Progenitor cell of endocrine pancreas (in vitro differentiated cells): ENCODE data around the gene WDR18. TPM values are rescaled to one million over a fixed set of nuclear protein-coding genes. Genes with fewer than 3 reads are reported as not detected.

ENCODE experiments used
- DNase-seq: peaks from one replicate; pipeline ENCODE4 v3.0.0; 2021; ENCODE audit warnings: low spot score; ENCODE audit not compliant: unreplicated experiment
- H3K27ac Mint-ChIP-seq: 2 replicates; pipeline ENCODE4 v1.8.0; 2021; ENCODE audit warnings: mild to moderate bottlenecking, moderate library complexity, mixed read lengths
- H3K27me3 Mint-ChIP-seq: 2 replicates; pipeline ENCODE4 v1.8.0; 2021; ENCODE audit warnings: mixed read lengths
- H3K36me3 Mint-ChIP-seq: 2 replicates; pipeline ENCODE4 v1.8.0; 2022; ENCODE audit warnings: mixed read lengths; ENCODE audit not compliant: insufficient read depth
- H3K4me1 Mint-ChIP-seq: 2 replicates; pipeline ENCODE4 v1.8.0; 2021; ENCODE audit warnings: low read depth, mixed read lengths
- H3K4me3 Mint-ChIP-seq: 2 replicates; pipeline ENCODE4 v1.8.0; 2021; ENCODE audit warnings: low read depth, mild to moderate bottlenecking, moderate library complexity, mixed read lengths
- H3K9me3 Mint-ChIP-seq: 2 replicates; pipeline ENCODE4 v1.8.0; 2021; ENCODE audit warnings: low read depth, mixed read lengths
- total RNA-seq: library from RNA; stranded (reverse); gene quantifications from 2 replicates; pipeline ENCODE4 v1.2.1, GENCODE V29; 2021
- TF ChIP-seq, protein P1 (sequence below): fragments of 200-600 bp; sonication (generic); IDR thresholded peaks from one replicate; pipeline ENCODE4 v1.5.0; 2021; ENCODE audit warnings: antibody characterized with exemption, mild to moderate bottlenecking; ENCODE audit not compliant: unreplicated experiment

Gene WDR18
- total RNA-seq, 1 donor from 2014 or later: 72.3 TPM

DNA sequence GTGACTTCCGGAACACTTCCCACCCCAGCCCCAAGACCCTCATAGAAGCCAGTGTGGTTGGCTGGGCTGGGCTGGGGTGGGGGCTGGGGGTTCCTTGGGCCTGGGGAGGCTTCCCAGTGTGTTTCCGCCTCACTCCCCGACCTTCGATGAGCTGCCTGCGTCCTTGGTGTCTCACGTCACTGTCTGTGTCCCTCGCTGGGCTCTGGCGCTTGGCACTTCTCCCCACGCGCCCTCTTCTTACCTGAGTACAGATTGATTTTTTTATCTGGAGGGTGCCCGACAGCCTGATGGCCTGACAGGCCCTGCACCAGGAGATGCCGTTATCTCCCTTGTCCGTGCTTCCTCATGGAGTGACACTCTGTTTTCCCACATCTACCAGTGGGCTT, 8.5 kb downstream of the WDR18 start:
- Mint-ChIP-seq H3K4me3 (no peak overlapping the region), H3K27ac (no peak overlapping the region), H3K36me3 (peaks cover 7% of the 10 kb centered on the region)

DNA sequence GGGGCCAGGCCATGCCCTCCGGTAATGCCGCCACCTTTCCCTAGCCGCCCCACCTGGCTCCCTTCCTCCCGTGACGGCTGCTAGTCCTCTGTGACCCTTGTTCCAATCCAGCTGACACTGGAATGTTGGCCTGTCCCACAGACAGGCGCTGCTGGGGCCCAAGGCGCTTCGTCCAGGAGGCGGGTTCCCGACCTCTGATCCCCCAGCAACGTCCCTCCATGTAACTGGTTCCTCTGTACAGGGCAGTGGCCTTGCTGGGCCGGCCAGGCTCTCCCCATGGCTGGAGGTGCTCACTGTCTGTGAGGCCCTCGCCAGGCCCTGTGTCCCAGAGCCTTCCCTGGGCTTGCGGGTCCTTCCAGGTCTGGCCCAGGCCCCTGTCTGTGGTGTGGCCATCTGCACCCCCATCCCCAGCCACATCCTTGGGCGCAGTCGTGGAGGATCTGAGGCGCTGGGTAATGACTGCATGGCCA, 9.3 kb downstream of the WDR18 start:
- H3K9me3 Mint-ChIP-seq: no peaks in the 10 kb centered on the region
- peaks cover 7% of the 10 kb centered on the region for H3K36me3 Mint-ChIP-seq
- H3K27me3 Mint-ChIP-seq: peaks cover 18% of the 10 kb centered on the region
- no peaks in the 10 kb centered on the region for H3K4me1 Mint-ChIP-seq
- no peak for DNase-seq
- TF ChIP-seq, protein P1, sequence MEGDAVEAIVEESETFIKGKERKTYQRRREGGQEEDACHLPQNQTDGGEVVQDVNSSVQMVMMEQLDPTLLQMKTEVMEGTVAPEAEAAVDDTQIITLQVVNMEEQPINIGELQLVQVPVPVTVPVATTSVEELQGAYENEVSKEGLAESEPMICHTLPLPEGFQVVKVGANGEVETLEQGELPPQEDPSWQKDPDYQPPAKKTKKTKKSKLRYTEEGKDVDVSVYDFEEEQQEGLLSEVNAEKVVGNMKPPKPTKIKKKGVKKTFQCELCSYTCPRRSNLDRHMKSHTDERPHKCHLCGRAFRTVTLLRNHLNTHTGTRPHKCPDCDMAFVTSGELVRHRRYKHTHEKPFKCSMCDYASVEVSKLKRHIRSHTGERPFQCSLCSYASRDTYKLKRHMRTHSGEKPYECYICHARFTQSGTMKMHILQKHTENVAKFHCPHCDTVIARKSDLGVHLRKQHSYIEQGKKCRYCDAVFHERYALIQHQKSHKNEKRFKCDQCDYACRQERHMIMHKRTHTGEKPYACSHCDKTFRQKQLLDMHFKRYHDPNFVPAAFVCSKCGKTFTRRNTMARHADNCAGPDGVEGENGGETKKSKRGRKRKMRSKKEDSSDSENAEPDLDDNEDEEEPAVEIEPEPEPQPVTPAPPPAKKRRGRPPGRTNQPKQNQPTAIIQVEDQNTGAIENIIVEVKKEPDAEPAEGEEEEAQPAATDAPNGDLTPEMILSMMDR: no peak
- H3K27ac Mint-ChIP-seq: no peak overlapping the region
- H3K4me3 Mint-ChIP-seq: no peak overlapping the region

More for the DNA sequence above, 8.5 kb downstream of the WDR18 start:
- no peak for DNase-seq
- Mint-ChIP-seq H3K9me3 (no peaks in the 10 kb centered on the region), H3K27me3 (peaks cover 10% of the 10 kb centered on the region), H3K4me1 (no peaks in the 10 kb centered on the region)
- TF ChIP-seq, protein P1: no peak

DNA sequence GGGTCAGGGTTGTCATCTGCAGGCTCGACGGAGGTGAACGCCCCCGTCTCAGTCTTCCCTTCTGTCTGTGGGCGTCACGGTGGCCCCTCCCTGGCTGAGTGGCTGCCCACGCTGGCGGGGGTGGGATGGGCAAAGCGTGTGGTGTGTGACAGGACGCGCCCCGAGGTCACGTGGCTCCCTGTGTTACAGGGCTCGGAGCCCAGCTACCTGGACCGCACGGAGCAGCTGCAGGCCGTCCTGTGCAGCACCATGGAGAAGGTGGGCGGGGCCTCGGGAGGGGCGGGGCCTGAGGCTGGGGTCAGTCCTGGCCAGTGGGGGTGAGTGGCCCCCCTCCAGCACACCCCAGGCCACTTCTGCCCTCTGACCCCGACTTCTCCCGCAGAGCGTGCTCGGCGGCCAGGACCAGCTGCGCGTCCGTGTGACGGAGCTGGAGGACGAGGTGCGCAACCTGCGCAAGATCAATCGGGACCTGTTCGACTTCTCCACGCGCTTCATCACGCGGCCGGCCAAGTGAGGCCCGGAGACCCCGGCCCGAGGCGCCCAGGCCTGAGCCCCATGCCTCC, 9.8 kb downstream of the WDR18 start:
- no peak for DNase-seq
- TF ChIP-seq, protein P1: no peak
- Mint-ChIP-seq H3K4me3 (no peak overlapping the region), H3K4me1 (no peaks in the 10 kb centered on the region), H3K36me3 (peaks cover 7% of the 10 kb centered on the region), H3K27ac (no peak overlapping the region), H3K9me3 (no peaks in the 10 kb centered on the region), H3K27me3 (peaks cover 22% of the 10 kb centered on the region)

DNA sequence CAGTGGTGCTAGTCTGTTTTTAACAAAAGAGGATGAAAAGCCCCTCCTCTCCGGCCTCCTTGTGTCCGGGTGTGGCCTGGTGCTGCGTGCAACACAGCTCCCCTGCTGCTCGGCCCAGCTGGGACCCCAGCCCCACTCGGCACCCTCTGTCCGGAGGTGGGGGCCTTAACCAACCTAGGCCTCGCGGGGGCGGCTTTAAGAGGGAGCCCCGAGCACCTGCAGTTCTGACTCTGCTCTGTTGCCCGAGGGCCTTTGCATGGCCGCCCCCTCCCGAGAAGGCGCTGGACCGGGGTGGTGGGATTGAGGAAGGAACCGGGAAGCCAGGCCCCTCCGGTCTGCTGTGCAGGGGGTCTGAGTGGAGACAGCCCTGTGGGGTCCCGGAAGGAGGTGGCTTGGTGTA, 10.4 kb downstream of the WDR18 start:
- Mint-ChIP-seq H3K27me3 (peaks cover 28% of the 10 kb centered on the region), H3K36me3 (peaks cover 7% of the 10 kb centered on the region), H3K4me1 (no peaks in the 10 kb centered on the region), H3K4me3 (no peak overlapping the region), H3K27ac (no peak overlapping the region), H3K9me3 (no peaks in the 10 kb centered on the region)
- no peak for DNase-seq
- TF ChIP-seq, protein P1: no peak

DNA sequence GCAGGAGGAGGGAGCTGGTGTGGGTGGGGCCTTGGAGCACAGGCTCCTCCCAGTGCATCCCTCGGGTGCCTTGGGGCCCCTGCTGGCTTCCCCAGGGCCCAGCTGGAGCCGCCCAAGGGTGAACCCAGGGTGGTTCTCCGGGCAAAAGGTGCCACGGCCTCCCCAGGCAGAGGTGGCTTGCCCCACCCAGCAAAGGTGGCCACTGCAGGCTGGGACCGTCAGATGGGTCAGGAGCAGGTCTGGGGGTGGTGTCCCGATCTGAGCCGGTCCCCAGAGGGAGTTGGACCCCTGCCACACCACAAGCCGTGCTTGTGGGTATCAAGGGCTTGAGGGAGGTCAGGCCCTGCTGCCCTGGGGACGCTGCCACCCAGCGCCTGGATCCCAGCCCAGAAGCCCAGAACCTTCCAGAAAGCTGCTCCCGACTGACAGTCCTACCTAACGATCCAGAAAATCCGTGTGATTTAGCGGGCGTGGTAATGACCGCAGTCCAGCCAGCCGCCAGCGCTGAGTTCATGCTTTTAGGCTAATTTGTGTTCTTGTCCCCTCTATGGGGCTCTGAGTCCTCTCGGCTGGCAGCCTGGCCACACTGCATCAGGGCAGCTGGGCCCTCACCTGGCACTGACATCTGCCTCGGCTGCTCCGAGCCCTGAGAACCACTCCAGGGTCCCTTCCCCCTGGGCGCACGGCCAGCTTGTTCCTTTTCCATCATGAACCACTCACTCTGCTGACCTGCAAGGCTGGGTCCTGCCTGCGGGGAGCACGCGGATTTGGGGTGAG, 11.1 kb downstream of the WDR18 start:
- Mint-ChIP-seq H3K27ac (no peak overlapping the region), H3K27me3 (peaks cover 31% of the 10 kb centered on the region), H3K4me3 (no peak overlapping the region), H3K4me1 (no peaks in the 10 kb centered on the region), H3K9me3 (no peaks in the 10 kb centered on the region), H3K36me3 (peaks cover 7% of the 10 kb centered on the region)
- no peak for DNase-seq
- TF ChIP-seq, protein P1: no peak
